ENCODE measurements around the gene CYB561D1.

The CYB561D1 gene

GRCh38 chr1:109538827-109539555, 45.1 kb downstream of the CYB561D1 start:
- in situ Hi-C loops (cut with MboI; ENCODE audit: low sequenced_read_pairs, unreplicated experiment), result loop anchor here (10.0 kb wide), 1 partner anchor 254 kb away; the partner anchor contains the start of gene PSRC1
- no peak for DNase-seq (ENCODE audit: low spot score)
- TF ChIP-seq CTCF (IDR thresholded peaks at IDR 0.05; ENCODE audit: borderline replicate concordance, control extremely low read depth, extremely low read depth, insufficient read depth, missing control alignments), result no peak

DNA sequence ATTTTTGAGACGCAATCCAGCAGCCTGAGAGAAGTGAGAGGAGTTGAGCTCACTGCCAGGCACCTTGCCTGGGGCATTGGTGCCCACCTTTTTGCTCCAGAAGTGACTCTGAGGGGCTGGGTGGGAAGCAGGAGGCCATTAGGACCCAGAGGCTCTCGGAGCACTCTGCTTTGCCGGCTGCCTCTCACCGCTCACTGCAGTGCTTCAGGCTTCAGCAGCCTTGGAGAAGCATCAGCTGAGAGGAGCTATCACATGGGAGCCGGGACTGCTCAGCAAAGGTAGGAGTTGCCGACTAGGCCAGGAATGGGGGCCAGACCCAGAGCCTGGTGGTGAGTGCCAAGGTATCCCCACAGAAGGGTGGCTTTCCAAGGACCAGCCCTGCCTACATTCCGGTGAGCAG, 45.8 kb downstream of the CYB561D1 start, which contains the start of gene GPR61:
GPR61 (plus strand) TSS at position 197 of the 400 bp plus-strand sequence. CDS start 3,151 bp downstream, outside the sequence.
- DNase-seq (ENCODE audit: low spot score), result peak; percentile 10
- in situ Hi-C loops (cut with MboI; ENCODE audit: low sequenced_read_pairs, unreplicated experiment), result loop anchor here (10.0 kb wide), 2 partner anchors 255 to 445 kb away; partner anchors contain the start of genes AHCYL1 and PSRC1
- TF ChIP-seq CTCF (IDR thresholded peaks at IDR 0.05; ENCODE audit: borderline replicate concordance, control extremely low read depth, extremely low read depth, insufficient read depth, missing control alignments), result no peak

GRCh38 chr1:109541102-109541501, 47.2 kb downstream of the CYB561D1 start:
- in situ Hi-C loops (cut with MboI; ENCODE audit: low sequenced_read_pairs, unreplicated experiment), result loop anchor here (10.0 kb wide), 1 partner anchor 444 kb away; the partner anchor contains the start of gene AHCYL1
- no peak for TF ChIP-seq CTCF (IDR thresholded peaks at IDR 0.05; ENCODE audit: borderline replicate concordance, control extremely low read depth, extremely low read depth, insufficient read depth, missing control alignments)
- DNase-seq (ENCODE audit: low spot score), result no peak

DNA sequence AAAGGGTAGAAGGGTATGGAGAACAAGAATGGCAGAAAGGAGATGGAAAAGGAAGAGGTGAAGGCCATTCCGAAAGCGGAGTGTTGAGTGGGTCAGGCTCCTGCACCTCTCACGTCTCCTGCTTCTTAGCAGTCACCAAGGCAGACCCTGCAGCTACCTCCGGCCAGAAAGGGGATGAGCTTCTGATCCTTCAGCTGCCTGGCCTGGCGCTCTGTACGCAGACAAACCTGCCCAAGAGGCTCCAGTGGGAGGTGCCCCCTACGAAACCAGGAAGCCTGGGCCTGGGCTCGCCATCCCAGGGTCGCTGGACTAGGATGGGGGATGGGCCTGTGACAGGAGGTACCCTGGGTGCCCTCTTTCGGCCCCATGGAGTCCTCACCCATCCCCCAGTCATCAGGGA, 48.8 kb downstream of the CYB561D1 start:
- in situ Hi-C loops (cut with MboI; ENCODE audit: low sequenced_read_pairs, unreplicated experiment), result loop anchor here (10.0 kb wide), 1 partner anchor 442 kb away; the partner anchor contains the start of gene AHCYL1
- TF ChIP-seq CTCF (IDR thresholded peaks at IDR 0.05; ENCODE audit: borderline replicate concordance, control extremely low read depth, extremely low read depth, insufficient read depth, missing control alignments), result no peak
- peak; percentile 7 for DNase-seq (ENCODE audit: low spot score)

DNA sequence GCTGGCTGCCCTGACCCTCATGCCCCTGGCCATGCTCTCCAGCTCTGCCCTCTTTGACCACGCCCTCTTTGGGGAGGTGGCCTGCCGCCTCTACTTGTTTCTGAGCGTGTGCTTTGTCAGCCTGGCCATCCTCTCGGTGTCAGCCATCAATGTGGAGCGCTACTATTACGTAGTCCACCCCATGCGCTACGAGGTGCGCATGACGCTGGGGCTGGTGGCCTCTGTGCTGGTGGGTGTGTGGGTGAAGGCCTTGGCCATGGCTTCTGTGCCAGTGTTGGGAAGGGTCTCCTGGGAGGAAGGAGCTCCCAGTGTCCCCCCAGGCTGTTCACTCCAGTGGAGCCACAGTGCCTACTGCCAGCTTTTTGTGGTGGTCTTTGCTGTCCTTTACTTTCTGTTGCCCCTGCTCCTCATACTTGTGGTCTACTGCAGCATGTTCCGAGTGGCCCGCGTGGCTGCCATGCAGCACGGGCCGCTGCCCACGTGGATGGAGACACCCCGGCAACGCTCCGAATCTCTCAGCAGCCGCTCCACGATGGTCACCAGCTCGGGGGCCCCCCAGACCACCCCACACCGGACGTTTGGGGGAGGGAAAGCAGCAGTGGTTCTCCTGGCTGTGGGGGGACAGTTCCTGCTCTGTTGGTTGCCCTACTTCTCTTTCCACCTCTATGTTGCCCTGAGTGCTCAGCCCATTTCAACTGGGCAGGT, 49.5 kb downstream of the CYB561D1 start:
- DNase-seq (ENCODE audit: low spot score), result peak; percentile 15
- TF ChIP-seq CTCF (IDR thresholded peaks at IDR 0.05; ENCODE audit: borderline replicate concordance, control extremely low read depth, extremely low read depth, insufficient read depth, missing control alignments), result no peak
- in situ Hi-C loops (cut with MboI; ENCODE audit: low sequenced_read_pairs, unreplicated experiment), result loop anchor here (10.0 kb wide), 1 partner anchor 441 kb away; the partner anchor contains the start of gene AHCYL1

DNA sequence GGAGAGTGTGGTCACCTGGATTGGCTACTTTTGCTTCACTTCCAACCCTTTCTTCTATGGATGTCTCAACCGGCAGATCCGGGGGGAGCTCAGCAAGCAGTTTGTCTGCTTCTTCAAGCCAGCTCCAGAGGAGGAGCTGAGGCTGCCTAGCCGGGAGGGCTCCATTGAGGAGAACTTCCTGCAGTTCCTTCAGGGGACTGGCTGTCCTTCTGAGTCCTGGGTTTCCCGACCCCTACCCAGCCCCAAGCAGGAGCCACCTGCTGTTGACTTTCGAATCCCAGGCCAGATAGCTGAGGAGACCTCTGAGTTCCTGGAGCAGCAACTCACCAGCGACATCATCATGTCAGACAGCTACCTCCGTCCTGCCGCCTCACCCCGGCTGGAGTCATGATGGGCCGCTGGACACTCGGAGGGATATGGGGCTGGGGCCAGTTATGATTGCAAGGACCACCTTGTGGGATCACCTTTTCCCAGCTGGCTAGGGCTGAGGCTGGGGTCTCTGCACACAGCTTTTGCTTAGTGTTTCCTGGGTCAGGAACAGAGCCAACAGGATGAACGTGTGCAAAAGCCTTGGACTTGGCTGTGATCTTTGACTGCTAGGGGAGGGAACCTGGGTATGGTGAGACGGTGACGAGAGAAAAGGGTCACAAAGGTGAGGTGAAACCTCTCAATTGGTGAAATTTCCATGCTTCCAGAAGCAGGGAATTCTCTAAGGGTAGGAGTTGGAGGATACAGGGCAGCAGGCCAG, 50.3 kb downstream of the CYB561D1 start:
- peak; percentile 8 for DNase-seq (ENCODE audit: low spot score)
- no peak for TF ChIP-seq CTCF (IDR thresholded peaks at IDR 0.05; ENCODE audit: borderline replicate concordance, control extremely low read depth, extremely low read depth, insufficient read depth, missing control alignments)
- in situ Hi-C loops (cut with MboI; ENCODE audit: low sequenced_read_pairs, unreplicated experiment), result loop anchor here (10.0 kb wide), 1 partner anchor 441 kb away; the partner anchor contains the start of gene AHCYL1
